GM18858 (cell line): Measurements from ENCODE around the gene CCDC150.

ENCODE experiments used
- ATAC-seq: cut with Tn5 transposase; IDR thresholded peaks from one replicate; pipeline ENCODE4 v1.9.1; 2021; ENCODE audit not compliant: unreplicated experiment

CCDC150 gene

GRCh38 chr2:196758474-196759377 is 119.2 kb downstream of the CCDC150 start:
- ATAC-seq: no peak

DNA sequence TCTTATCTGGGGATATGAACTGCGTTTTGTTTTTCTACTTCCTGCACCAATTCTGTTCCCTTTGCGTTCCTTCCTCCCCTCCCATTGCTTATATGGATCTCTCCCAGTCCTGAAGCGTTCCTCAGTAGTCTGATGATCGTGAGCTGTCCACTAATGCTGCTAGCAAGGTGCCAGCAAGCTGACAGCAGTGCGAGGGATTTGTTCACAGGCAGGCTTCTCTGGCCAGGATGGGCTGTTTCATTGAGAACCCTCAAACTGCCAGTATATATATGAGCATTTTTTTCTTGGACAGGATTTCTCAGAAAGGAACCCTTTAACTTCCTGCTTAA is 119.8 kb downstream of the CCDC150 start:
- no peak for ATAC-seq

- ATAC-seq: no peak
These were observed 127.6 kb downstream of the CCDC150 start for GRCh38 chr2:196767101-196767500.
